ENCODE data around the gene HACD2.

HACD2 gene

GRCh38 chr3:123518892-123519485 lies 65.9 kb downstream of the HACD2 start:
- no peak for DNase-seq (ENCODE audit: low read depth)

GRCh38 chr3:123511726-123512125 lies 73.1 kb downstream of the HACD2 start:
- DNase-seq (ENCODE audit: low read depth), result no peak
- TF ChIP-seq CTCF (conservative IDR thresholded peaks at IDR 0.05; ENCODE audit: low read length), result no peak

More at GRCh38 chr3:123518892-123519485, 65.9 kb downstream of the HACD2 start:
- H3K4me3 ChIP-seq (ENCODE audit: low read length), result no peak overlapping the region
- no peak for TF ChIP-seq CTCF (conservative IDR thresholded peaks at IDR 0.05; ENCODE audit: low read length)

GRCh38 chr3:123511084-123511483 lies 73.8 kb downstream of the HACD2 start:
- no peak for DNase-seq (ENCODE audit: low read depth)
- no peak for TF ChIP-seq CTCF (conservative IDR thresholded peaks at IDR 0.05; ENCODE audit: low read length)
- no peak overlapping the region for H3K4me3 ChIP-seq (ENCODE audit: low read length)

More at GRCh38 chr3:123511726-123512125, 73.1 kb downstream of the HACD2 start:
- H3K4me3 ChIP-seq (ENCODE audit: low read length), result no peak overlapping the region

- TF ChIP-seq CTCF (conservative IDR thresholded peaks at IDR 0.05; ENCODE audit: low read length), result no peak
- H3K4me3 ChIP-seq (ENCODE audit: low read length), result no peak overlapping the region
These were observed 76.7 kb downstream of the HACD2 start for GRCh38 chr3:123508178-123508577.

GRCh38 chr3:123505820-123506219 lies 79.0 kb downstream of the HACD2 start:
- no peak for TF ChIP-seq CTCF (conservative IDR thresholded peaks at IDR 0.05; ENCODE audit: low read length)
- no peak for DNase-seq (ENCODE audit: low read depth)
- H3K4me3 ChIP-seq (ENCODE audit: low read length), result no peak overlapping the region

More at GRCh38 chr3:123508178-123508577, 76.7 kb downstream of the HACD2 start:
- DNase-seq (ENCODE audit: low read depth), result no peak

- no peak for DNase-seq (ENCODE audit: low read depth)
- no peak for TF ChIP-seq CTCF (conservative IDR thresholded peaks at IDR 0.05; ENCODE audit: low read length)
- no peak overlapping the region for H3K4me3 ChIP-seq (ENCODE audit: low read length)
These were observed 81.7 kb downstream of the HACD2 start for GRCh38 chr3:123503203-123503602.

- peak; percentile 60 for DNase-seq (ENCODE audit: low read depth)
- no peak for TF ChIP-seq CTCF (conservative IDR thresholded peaks at IDR 0.05; ENCODE audit: low read length)
- H3K4me3 ChIP-seq (ENCODE audit: low read length), result no peak overlapping the region
These were observed 85.5 kb downstream of the HACD2 start for GRCh38 chr3:123499322-123499721.
